Panc1 (cell line): ENCODE results near the gene TANC1. TPM values are rescaled to one million over a fixed set of nuclear protein-coding genes. Genes with fewer than 3 reads are reported as not detected.

Experiments used
- ATAC-seq: fragments of 200-7000 bp; cut with Tn5 transposase; 2 replicates; pipeline ENCODE4 v1.9.1; 2020; ENCODE audit warnings: mild to moderate bottlenecking, moderate library complexity
- BruUV-seq: library from RNA; stranded (reverse); fragments of 400-500 nt; replicated peaks from 2 replicates; lab custom pipeline; 2021; lab: Mats Ljungman, UMichigan
- CTCF ChIA-PET: fragments of 300-600 bp; sonication (Branson Sonifier 250); formaldehyde crosslinking; loops from one replicate; lab custom pipeline; 2022; ENCODE audit warnings: antibody characterized with exemption; lab: Charles Lee
- POLR2A ChIA-PET: fragments of 300-600 bp; sonication (Branson Sonifier 250); formaldehyde crosslinking; loops from one replicate; lab custom pipeline; 2022; ENCODE audit warnings: antibody characterized with exemption; lab: Charles Lee
- DNase-seq: peaks from one replicate; pipeline ENCODE4 v3.0.0-alpha.2; 2010; ENCODE audit warnings: low read depth, low spot score
- H3K27ac ChIP-seq: 2 replicates; pipeline ENCODE4 v1.5.1; 2011; ENCODE audit warnings: mild to moderate bottlenecking, low read length, inconsistent platforms
- H3K27me3 ChIP-seq: fragments of 200-500 bp; sonication (Bioruptor generic); 2 replicates; pipeline ENCODE4 v1.6.0; 2014; ENCODE audit warnings: low read length, inconsistent platforms; ENCODE audit not compliant: control insufficient read depth, insufficient read depth
- H3K36me3 ChIP-seq: fragments of 200-500 bp; sonication (Bioruptor generic); 2 replicates; pipeline ENCODE4 v1.5.1; 2014; ENCODE audit warnings: inconsistent platforms, mild to moderate bottlenecking, low read length, moderate library complexity; ENCODE audit not compliant: control insufficient read depth, insufficient read depth
- H3K4me1 ChIP-seq: 2 replicates; pipeline ENCODE4 v1.5.1; 2011; ENCODE audit warnings: inconsistent platforms, mild to moderate bottlenecking, low read length, moderate library complexity; ENCODE audit not compliant: control insufficient read depth, insufficient read depth
- H3K4me3 ChIP-seq, 2 experiments: 2 replicates each; pipeline ENCODE4 v1.5.1; 2011 to 2012; ENCODE audit warnings: low read depth in 2 of 2, low read length in 2 of 2, mild to moderate bottlenecking in 2 of 2, inconsistent platforms in 1 of 2, moderate library complexity in 1 of 2
- H3K9me3 ChIP-seq: fragments of 200-500 bp; sonication (Bioruptor generic); 2 replicates; pipeline ENCODE4 v1.5.1; 2014; ENCODE audit warnings: low read depth, mild to moderate bottlenecking, inconsistent platforms, low read length, moderate library complexity; ENCODE audit not compliant: control insufficient read depth, insufficient read depth
- CTCF ChIP-seq: fragments of 450-650 bp; IDR thresholded peaks from 2 replicates; pipeline ENCODE4 v1.5.1; 2017; ENCODE audit warnings: mild to moderate bottlenecking
- POLR2AphosphoS5 ChIP-seq: IDR thresholded peaks from 2 replicates; pipeline ENCODE4 v1.6.1; 2012; ENCODE audit warnings: mild to moderate bottlenecking, low read depth, low read length, moderate library complexity
- REST ChIP-seq, 2 experiments: IDR thresholded peaks; 2 replicates each; pipeline ENCODE4 v1.6.1; 2011 to 2012; ENCODE audit warnings: low read depth in 2 of 2, control low read depth in 1 of 2, low read length in 1 of 2, mild to moderate bottlenecking in 1 of 2, moderate library complexity in 1 of 2; ENCODE audit not compliant: insufficient read depth in 1 of 2
- SIN3A ChIP-seq: IDR thresholded peaks from 2 replicates; pipeline ENCODE4 v1.6.1; 2012; ENCODE audit warnings: low read depth, mild to moderate bottlenecking, low read length, moderate library complexity, borderline replicate concordance; ENCODE audit not compliant: insufficient read depth
- TCF7L2 ChIP-seq: IDR thresholded peaks from 2 replicates; pipeline ENCODE4 v1.6.1; 2011; ENCODE audit warnings: mild to moderate bottlenecking, low read depth, low read length, inconsistent platforms
- in situ Hi-C: cut with HindIII; loops from 2 replicates; pipeline ENCODE4 v1.10.0; 2016; ENCODE audit warnings: low sequenced_read_pairs, low pct_unique_long_range_greater_than_20kb
- intact Hi-C: fragments of 100-400 bp; cut with micrococcal nuclease; formaldehyde crosslinking; loops from one replicate; pipeline ENCODE4 v1.10.0; 2022; ENCODE audit not compliant: unreplicated experiment
- total RNA-seq: library from RNA; stranded (reverse); gene quantifications from one replicate; pipeline ENCODE4 v1.2.1, GENCODE V29; 2021; ENCODE audit not compliant: unreplicated experiment

Gene TANC1
- total RNA-seq, 1 experiment from 2014 or later: 44.3 TPM

GRCh38 chr2:159165048-159165447, 196.6 kb downstream of the TANC1 start:
- intact Hi-C loops (no loop called here), in situ Hi-C loops (no loop called here)
- no peaks in the 10 kb centered on the region for H3K27me3 ChIP-seq
- no TSS peak for BruUV-seq
- ChIA-PET POLR2A (no interaction called here), CTCF (no interaction called here)
- H3K36me3 ChIP-seq: peaks cover 3% of the 10 kb centered on the region
- TF ChIP-seq SIN3A (no peak), REST (IDR thresholded peaks at IDR 0.05; ENCODE audit: insufficient read depth in 1 of 2, low read depth in 2 of 2, low read length in 1 of 2) (no peak), POLR2AphosphoS5 (no peak)
- no peaks in the 10 kb centered on the region for H3K9me3 ChIP-seq
- H3K4me3 ChIP-seq: no peak overlapping the region
- H3K27ac ChIP-seq: no peak overlapping the region
- no peak for DNase-seq
- no peaks in the 10 kb centered on the region for H3K4me1 ChIP-seq
- no peak for ATAC-seq

GRCh38 chr2:159168707-159169106, 200.3 kb downstream of the TANC1 start:
- POLR2A ChIA-PET: no interaction called here
- no peak overlapping the region for H3K4me3 ChIP-seq
- no peak for DNase-seq
- CTCF ChIA-PET: no interaction called here
- no peak overlapping the region for H3K27ac ChIP-seq
- H3K27me3 ChIP-seq: no peaks in the 10 kb centered on the region
- TF ChIP-seq SIN3A (no peak), TCF7L2 (no peak), CTCF (no peak), REST (IDR thresholded peaks at IDR 0.05; ENCODE audit: insufficient read depth in 1 of 2, low read depth in 2 of 2, low read length in 1 of 2) (no peak)
- in situ Hi-C loops (no loop called here), intact Hi-C loops (no loop called here)
- H3K36me3 ChIP-seq: peaks cover 3% of the 10 kb centered on the region
- no peak for ATAC-seq
- no peaks in the 10 kb centered on the region for H3K9me3 ChIP-seq
- no peaks in the 10 kb centered on the region for H3K4me1 ChIP-seq
- no TSS peak for BruUV-seq
